Glomerular endothelial cell (primary cell): ENCODE data around the gene ABCA3. TPM values are rescaled to one million over a fixed set of nuclear protein-coding genes. Genes with fewer than 3 reads are reported as not detected.
"Not testable (repeated sequence)": the region's sequence is repeated elsewhere in the genome, so short reads cannot be mapped to it uniquely, and the experiment has no call there.

Experiments
- DNase-seq: peaks from one replicate; pipeline ENCODE4 v3.0.0-alpha.2; 2011; ENCODE audit warnings: low read depth, low spot score; ENCODE audit errors: extremely low read depth
- total RNA-seq: library from RNA; depleted of rRNA; stranded (reverse); fragments of >200 nt; gene quantifications from 2 replicates; pipeline ENCODE4 v1.2.3, GENCODE V29; 2015

Gene ABCA3
- 57.2 and 79.5 TPM in 2 replicates for total RNA-seq

DNA sequence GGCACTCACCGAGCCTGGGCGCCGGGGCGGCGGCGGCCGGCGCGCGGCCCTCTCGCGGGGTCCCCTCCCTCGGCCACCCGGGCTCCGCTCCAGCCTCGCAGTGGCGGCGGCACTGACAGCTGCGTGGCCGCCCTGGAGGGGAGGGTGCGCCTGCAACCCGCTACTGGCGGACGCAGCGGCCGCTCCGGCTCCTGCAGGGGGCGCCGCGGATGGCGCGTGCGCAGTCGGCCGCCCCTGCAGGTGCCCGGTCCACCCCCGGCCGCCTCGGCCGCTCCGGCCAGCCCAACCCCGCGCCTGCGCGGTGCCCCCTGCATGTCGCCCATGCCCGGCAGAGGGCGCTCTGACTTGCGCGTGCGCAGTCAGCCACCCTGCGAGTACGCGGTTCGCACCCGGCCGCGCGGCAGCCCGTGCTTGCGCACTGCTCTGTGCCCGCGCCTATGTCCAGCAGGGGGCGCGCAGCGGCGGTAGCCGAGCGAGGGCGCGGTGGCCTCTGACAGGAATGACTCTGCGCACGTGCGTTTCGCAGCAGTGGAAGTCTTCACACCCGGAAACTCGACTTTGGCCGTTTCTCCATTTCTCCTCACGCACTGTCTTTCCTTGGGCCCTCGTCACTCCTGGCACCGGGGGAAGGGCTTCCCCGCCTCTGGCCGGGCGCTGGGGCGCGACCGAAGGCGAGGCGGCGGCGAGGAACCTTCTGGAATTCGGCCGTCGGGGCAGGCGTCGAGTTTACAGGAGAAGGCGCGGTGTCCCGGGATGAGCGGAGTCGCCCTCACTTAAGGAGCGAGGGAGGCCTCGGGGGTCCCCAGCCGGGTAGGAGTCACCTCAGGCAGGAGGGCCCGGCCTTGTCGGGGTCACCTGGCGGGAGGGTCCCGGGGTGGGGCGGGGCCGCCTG lies at the start of gene ABCA3:
Gene ABCA3 (minus strand): TSS at position 165 of the 892 bp plus-strand sequence. CDS start 14,262 bp downstream, outside the sequence.
- peak; percentile 14 for DNase-seq

DNA sequence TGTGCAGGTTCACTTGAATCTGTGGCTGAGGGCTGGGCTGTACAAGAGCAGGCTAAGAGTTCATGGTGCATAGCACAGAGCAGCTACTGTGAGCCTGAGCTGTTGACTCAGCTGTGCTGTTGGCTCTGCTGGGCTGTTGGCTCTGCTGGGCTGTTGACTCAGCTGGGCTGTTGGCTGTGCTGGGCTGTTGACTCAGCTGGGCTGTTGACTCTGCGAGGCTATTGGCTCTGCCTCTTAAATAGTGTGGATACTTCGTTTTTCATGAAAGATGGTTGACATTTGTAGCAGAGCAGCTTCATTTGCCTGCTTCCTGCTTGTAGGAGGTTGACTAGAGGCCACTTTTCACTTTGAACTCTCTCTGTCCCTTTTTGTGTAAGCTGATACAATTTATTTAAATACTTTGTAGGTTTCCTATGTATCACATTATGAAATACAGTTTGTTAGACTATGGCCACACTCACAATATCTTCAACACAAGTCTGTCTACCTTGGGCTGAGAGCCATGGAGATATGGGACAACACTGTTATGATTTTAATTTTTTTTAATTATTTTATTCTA lies 48.4 kb upstream of the ABCA3 start:
- no peak for DNase-seq

DNA sequence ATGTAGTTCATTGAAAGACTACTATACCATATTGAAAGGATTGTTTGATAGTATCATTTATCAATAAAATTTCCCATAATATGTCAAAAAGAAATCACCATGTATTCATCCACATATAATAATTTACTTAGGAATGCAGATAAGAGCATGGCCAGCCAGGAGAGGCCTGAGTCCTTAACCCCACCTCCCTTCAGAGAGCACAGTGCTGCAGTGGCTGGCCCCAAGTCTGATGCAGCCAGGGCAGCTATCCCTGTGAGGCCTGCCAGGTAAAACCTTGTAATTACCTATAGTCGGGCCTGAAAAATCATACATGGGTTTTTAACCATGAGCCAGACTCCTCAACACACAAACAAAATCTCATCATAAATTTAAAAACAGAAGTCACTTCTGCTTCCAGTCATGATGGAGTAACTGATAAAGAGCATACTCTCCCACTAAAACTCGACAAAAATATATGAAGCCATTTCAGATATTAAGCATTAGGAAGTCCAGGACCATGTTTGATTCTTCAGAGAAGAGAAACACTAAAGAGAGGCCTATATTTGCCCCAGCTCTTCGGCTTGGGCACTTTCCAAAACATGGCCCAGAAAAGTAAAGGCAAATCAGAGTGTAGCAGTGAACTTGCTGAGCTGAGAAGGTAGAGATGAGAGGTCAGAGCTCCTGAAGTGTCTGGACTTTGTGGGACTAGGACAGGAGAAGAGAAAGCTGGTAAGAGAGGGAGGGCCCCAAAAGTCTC lies 47.8 kb upstream of the ABCA3 start:
- no peak for DNase-seq

GRCh38 chr16:2386990-2387389 lies 46.5 kb upstream of the ABCA3 start:
- DNase-seq, result no peak

GRCh38 chr16:2385982-2386381 lies 45.5 kb upstream of the ABCA3 start:
- not testable (repeated sequence) for DNase-seq

DNA sequence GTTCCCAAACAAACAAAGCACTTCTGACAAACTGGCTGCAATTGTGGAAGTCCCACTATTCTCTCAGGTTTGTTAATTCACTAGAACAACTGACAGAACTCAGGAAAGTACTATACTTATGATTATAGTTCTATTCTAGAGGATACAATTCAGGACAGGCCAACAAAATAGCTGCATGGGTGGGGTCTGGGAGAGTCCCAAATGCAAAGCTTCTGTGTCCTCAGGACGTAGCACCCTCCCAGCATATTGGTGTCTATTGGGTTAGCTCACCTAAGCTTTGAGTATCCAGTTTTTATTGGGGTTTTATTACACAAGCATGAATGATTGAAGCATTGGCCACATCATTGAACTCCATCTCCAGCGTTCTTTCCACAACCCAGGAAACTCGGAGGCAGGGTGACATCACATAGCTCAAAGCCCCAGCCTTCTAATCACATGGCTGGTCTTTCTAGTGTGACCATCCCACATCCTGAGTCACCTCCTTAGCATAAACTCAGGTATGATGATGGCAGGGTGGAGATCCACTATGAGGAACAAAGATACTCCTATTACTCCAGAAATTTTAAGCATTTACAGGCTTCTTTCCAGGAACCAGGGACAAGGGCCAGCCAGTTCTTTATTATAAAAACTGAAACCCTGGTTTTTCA lies 44.8 kb upstream of the ABCA3 start:
- no peak for DNase-seq

GRCh38 chr16:2384426-2384825 lies 43.9 kb upstream of the ABCA3 start:
- no peak for DNase-seq

DNA sequence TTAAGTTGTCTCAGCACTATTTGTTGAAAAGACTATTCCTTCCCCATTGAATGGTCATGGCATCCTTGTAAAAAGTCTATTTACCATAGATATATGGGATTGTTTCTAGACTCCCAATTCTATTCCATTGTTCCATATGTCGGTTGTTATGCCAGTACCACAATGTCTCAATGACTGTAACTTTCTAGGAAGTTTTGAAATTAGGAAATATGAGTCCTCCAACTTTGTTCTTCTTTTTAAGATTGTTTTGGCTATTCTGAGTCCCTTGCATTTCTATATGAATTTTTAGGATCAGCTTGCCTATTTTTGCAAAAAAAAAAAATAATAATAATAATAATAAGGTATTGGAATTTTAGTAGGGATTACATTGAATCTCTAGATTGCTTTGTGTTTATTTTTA lies 43.0 kb upstream of the ABCA3 start:
- no peak for DNase-seq

DNA sequence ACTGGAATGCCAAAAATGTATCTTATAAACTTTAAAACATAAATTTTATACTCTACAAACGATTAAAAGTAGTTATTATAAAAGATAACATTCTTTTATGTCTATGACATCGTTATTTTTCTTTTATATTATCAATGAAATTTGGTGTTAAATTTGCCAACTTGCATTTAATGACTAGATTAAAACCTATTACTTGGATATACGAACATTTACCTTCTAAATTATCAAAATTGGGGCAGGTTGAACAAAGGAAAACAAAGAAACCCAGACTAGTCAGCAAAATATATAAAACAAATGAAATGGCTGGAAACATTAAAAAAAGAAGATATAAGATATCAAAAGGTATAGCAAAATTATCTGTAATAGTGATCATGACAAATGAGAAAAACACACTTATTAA lies 34.1 kb upstream of the ABCA3 start:
- no peak for DNase-seq

GRCh38 chr16:2373176-2373575 lies 32.6 kb upstream of the ABCA3 start:
- DNase-seq, result no peak

- DNase-seq, result no peak
These were observed 32.2 kb upstream of the ABCA3 start for GRCh38 chr16:2372684-2373083.

DNA sequence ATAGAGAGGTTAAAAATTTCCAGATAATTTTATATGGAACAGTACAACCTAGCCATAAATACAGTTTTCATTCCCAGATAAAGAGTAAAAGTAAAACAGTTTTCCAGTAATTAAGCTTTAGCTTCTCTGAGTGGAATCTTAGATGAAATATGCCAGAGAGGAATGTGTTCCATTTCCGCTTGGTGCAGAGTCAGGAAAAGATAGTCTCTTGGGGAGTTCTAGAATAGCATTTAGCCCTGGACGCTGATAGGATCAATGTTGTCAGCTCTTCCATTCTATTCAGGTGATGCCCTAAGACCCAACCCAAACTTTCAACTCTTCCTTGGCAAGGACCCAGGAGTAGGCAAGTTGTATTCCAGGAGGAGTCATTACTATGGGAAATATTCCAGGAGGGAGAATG lies 30.9 kb upstream of the ABCA3 start:
- no peak for DNase-seq

DNA sequence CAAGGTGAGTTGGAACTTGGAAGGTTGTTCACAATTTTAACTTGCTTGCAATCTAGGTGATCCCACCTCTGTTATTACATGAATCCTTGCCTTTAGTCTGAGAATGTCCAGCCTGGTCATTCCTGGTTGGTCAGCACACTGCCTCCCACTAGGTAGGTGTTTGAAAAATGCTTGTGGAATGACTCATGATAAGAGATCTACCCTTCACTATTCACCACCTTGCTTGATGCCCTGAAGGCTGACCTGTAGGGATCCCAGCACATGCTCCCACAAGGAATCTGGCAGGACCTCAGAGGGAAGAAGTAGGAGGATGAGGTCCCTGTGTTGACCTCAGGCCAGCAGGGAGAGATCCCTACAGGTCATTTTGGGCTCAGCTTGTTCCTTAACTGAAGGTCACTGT lies 30.2 kb upstream of the ABCA3 start:
- DNase-seq, result no peak

DNA sequence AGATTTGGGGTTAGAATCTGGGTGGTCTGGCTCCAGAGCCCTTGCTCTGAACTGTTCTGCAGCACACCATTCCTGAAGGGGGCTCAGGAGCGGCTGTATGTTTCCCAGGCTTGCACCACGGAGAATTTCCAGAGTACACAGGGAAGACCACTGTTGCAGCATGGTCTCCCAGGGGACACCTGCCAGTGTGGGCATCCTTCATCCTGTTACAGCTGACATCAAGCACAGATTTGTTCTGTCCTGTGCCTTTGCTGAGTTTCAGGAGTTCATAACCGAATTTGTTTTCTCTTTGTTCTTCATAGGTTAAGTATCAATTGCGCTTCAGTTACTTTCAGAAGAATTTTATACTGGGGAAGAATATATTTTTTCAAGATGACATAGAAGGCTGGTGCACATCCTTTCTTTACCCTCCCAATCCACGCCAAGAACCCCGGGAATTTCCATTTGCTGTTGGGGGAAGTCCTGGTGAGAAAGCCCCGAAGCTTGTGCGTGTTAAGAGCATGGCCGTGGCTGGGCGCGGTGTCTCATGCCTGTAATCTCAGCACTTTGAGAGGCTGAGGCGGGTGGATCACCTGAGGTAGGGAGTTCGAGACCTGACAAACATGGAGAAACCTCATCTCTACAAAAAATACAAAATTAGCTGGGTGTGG lies 26.3 kb upstream of the ABCA3 start:
- DNase-seq, result no peak

DNA sequence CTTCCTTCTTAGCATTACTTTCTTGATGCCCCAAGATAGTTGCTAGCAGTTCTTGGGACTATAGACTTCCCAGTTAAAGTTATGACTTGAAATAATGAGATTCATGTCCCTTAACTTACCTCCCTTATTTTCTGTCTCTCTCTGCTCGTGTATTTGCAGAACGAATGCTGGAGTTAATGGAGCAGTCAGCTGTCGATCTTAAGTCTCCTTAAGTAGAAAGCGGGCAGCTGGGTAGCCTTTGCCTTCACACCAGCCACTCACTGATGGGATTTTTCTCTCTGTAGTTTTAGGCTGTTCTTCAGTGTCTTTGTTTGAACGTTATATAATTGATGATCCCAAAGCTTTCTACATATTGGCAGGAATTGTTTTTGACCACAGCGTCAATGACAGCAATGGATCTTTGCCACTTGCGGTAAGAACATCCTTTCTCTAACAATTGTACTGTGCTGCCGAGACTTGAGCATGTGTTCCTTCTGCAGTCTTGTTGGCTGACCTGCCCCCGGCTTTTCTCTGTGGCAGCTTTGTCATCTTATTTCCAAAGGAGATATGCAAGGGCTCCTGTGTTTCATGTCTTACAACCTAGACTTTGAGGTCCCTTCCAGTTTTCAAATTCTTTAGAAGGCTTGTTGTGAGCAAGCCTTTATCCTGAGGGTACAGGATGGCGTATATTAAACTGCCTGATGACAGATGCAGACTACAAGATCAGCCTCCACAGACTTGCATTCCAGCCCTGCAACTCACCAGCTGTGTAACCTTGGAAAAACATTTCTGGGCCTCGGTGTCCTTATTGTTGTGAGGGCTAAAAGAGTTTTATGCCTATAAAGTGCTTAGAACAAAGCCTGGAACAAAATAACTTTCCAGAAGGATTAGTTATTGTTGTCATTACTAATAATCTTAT lies 25.1 kb upstream of the ABCA3 start:
- no peak for DNase-seq

GRCh38 chr16:2364638-2365210 lies 24.2 kb upstream of the ABCA3 start:
- no peak for DNase-seq

DNA sequence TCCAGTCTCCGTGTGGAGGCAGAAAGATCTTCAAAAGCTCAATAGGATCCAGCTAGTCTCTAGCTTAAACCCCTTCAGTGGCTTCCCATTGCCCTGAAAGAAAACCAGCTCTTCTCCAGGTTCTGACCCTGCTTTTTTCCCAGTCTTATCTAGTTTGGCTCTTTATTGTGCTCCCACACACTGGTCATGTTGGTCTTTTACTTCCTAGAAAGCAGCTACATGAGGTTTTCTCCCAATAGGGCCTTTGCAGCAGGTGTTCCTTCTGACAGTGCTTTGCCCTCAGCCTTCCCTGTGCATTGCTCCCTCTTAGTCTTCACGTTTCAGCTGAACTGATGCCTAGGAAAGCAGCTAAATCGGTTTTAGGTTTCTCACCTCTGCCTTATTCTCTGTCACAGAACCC lies 21.7 kb upstream of the ABCA3 start:
- DNase-seq, result no peak

DNA sequence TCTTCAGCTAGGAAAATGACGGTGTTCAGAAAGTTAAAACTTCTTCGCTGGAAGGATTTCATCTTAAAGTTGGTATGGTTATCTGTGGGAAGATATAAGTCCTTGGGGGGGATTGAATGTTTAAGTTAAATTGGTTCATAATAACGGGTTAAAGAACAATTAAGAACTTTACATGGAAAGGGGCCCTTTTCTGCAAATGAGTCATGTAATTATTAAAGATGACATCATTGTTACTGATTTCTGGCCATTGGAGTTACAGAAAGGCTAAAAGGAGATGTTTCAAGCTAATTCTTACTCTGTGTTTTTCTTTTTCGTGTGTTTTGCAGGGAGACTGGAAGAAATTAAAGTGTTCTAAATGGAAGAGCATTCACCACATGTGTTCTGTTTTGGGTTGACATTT lies 20.6 kb upstream of the ABCA3 start:
- no peak for DNase-seq

- DNase-seq, result no peak
These were observed 19.4 kb upstream of the ABCA3 start for GRCh38 chr16:2359919-2360318.
